ENCODE data around the gene KCNS1. TPM values are rescaled to one million over a fixed set of nuclear protein-coding genes. Genes with fewer than 3 reads are reported as not detected.

The KCNS1 gene
- total and polyA plus RNA-seq, 8 donors, result 0.05 to 0.99 (median 0.08) TPM; not detected in 1

DNA sequence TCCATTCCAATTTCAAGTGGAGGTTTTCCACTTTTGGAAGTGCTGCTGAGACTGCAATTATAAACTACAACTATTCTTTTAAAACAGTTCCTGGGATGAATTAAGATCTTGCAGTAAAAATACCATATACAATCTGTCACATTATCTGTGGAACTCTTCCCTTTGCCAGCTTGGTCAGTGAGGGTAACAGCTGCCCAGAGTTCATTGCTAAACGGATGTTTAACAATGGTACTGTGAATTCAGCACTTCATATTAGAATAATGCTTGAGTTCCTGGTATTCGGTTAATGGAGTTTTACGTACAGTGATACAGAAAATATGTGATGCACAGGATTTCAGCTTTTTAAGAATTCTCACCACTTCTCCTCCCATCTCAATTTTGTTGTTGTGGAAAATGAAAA lies 51.5 kb downstream of the KCNS1 start:
- H3K27ac ChIP-seq, result no peak overlapping the region
- no peak for TF ChIP-seq CTCF (IDR thresholded peaks at IDR 0.05)
- ATAC-seq (no peak), DNase-seq (no peak)
- no peaks in the 10 kb centered on the region for H3K27me3 ChIP-seq
- intact Hi-C loops (cut with DNase I), result loop anchor here in 1 of 2 donors (10.0 kb wide), 1 partner anchor 45 kb away; no protein-coding TSS in a partner anchor
- H3K4me3 ChIP-seq, result no peak overlapping the region
- peaks cover 0 to 18% of the 10 kb centered on the region in 2 donors for H3K36me3 ChIP-seq
- no peaks in the 10 kb centered on the region for H3K9me3 ChIP-seq
- peaks cover 12 to 56% of the 10 kb centered on the region in 2 donors for H3K4me1 ChIP-seq

DNA sequence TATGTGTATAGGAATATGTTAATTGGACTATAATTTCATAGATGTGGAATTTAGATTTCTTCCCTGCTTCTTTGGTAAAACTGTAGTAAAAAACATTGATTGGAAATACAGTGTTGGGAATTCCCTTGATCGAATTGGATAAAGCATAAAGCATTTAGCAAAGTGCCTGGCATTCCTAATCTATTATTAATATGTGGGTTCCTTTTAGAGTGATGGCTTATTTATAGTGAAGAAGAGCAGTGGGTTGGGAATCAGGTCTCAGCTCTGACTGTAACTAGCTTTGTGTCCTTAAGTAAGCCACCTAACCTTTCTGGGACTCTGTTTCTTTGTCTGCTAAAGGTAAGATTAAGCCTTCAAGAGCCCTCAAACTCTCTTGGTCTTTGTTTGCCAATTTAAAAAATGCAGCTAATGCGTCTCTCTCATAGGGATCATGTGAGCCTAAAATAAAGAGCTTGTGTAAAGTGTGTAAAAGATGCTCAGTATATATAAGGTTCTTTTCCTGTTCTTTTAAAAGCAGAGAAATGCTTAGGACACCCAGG lies 53.3 kb downstream of the KCNS1 start:
- Histone ChIP-seq H3K27me3 (no peaks in the 10 kb centered on the region), H3K9me3 (no peaks in the 10 kb centered on the region), H3K36me3 (peaks cover 0 to 2% of the 10 kb centered on the region in 2 donors), H3K4me1 (peaks cover 8 to 51% of the 10 kb centered on the region in 2 donors), H3K27ac (no peak overlapping the region), H3K4me3 (no peak overlapping the region)
- intact Hi-C loops (cut with DNase I), result loop anchor here in 1 of 2 donors (10.0 kb wide), 1 partner anchor 47 kb away; no protein-coding TSS in a partner anchor
- TF ChIP-seq CTCF (IDR thresholded peaks at IDR 0.05), result no peak
- ATAC-seq (peak; percentile 72), DNase-seq (no peak)

GRCh38 chr20:45044601-45045000 lies 56.3 kb downstream of the KCNS1 start:
- ATAC-seq, result no peak
- no peak for DNase-seq
- TF ChIP-seq CTCF (IDR thresholded peaks at IDR 0.05), result no peak
- no peaks in the 10 kb centered on the region for H3K27me3 ChIP-seq
- intact Hi-C loops (cut with DNase I), result loop anchor here in 1 of 2 donors (10.0 kb wide), 1 partner anchor 50 kb away; no protein-coding TSS in a partner anchor
- H3K4me1 ChIP-seq, result peaks cover 8 to 53% of the 10 kb centered on the region in 2 donors
- H3K27ac ChIP-seq, result no peak overlapping the region
- peaks cover 0 to 8% of the 10 kb centered on the region in 2 donors for H3K36me3 ChIP-seq
- H3K9me3 ChIP-seq, result no peaks in the 10 kb centered on the region
- H3K4me3 ChIP-seq, result no peak overlapping the region

DNA sequence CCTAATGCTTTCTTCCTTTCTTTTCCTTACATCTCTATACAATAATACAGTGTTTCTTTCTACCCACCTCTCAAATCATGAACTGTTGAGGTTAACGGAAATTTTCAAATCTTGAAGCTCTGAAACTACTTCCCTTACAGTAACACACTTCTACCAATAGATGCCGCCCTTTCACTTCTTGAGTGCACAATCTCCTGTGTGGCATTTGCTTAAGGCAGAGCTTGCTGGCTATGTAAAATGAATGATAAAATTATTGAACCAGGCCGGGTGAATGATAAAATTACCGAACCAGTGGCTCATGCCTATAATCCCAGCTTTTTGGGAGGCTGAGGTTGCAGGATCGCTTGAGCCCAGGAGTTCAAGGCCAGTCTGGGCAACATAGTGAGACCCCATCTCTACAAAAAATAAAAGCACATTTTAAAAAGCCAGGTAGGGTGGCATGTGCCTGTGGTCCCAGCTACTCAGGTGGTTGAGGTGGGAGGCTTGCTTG lies 56.8 kb downstream of the KCNS1 start:
- Histone ChIP-seq H3K4me3 (no peak overlapping the region), H3K27ac (no peak overlapping the region), H3K36me3 (peaks cover 0 to 8% of the 10 kb centered on the region in 2 donors), H3K9me3 (no peaks in the 10 kb centered on the region), H3K27me3 (no peaks in the 10 kb centered on the region), H3K4me1 (peaks cover 7 to 53% of the 10 kb centered on the region in 2 donors)
- DNase-seq (peak in 2 of 4 donors; percentile 36 to 69), ATAC-seq (peak; percentile 91)
- intact Hi-C loops (cut with DNase I), result loop anchor here in 1 of 2 donors (10.0 kb wide), 1 partner anchor 51 kb away; no protein-coding TSS in a partner anchor
- TF ChIP-seq CTCF (IDR thresholded peaks at IDR 0.05), result peak; percentile 66 to 89

- Histone ChIP-seq H3K4me1 (peaks cover 5 to 59% of the 10 kb centered on the region in 2 donors), H3K36me3 (peaks cover 0 to 8% of the 10 kb centered on the region in 2 donors), H3K27ac (no peak overlapping the region), H3K9me3 (no peaks in the 10 kb centered on the region), H3K27me3 (no peaks in the 10 kb centered on the region), H3K4me3 (no peak overlapping the region)
- TF ChIP-seq CTCF (IDR thresholded peaks at IDR 0.05), result no peak
- intact Hi-C loops (cut with DNase I), result loop anchor here in 1 of 2 donors (10.0 kb wide), 1 partner anchor 52 kb away; no protein-coding TSS in a partner anchor
- ATAC-seq, result no peak
- DNase-seq, result no peak
Observed at GRCh38 chr20:45042978-45043377, 57.9 kb downstream of the KCNS1 start.

Data from left lung (tissue), 10 donors.